PC-9 (cell line): ENCODE measurements around the gene C1orf21.

Experiments used
- CTCF ChIP-seq: fragments of 200-600 bp; sonication (generic); conservative IDR thresholded peaks from 2 replicates; pipeline ENCODE4 v1.6.1; 2017; ENCODE audit warnings: mixed run types, antibody characterized with exemption, mild to moderate bottlenecking, moderate library complexity
- EZH2 ChIP-seq: fragments of 200-600 bp; sonication (generic); IDR thresholded peaks from 2 replicates; pipeline ENCODE4 v1.8.0; 2017; ENCODE audit warnings: antibody characterized with exemption, low read depth

GRCh38 chr1:184455786-184456185 is 69.0 kb downstream of the C1orf21 start:
- no peak for TF ChIP-seq CTCF
- TF ChIP-seq EZH2, result no peak
